NCI-H1105 (cell line): ENCODE measurements around the gene CIAO2B.
"Not testable (repeated sequence)": the region's sequence is repeated elsewhere in the genome, so short reads cannot be mapped to it uniquely, and the experiment has no call there.

ENCODE experiments used
- DNase-seq: peaks from one replicate; lab custom pipeline; 2025; lab: John Stamatoyannopoulos, UW

Gene CIAO2B

GRCh38 chr16:66934138-66934838 is at the start of gene CIAO2B:
CIAO2B (minus strand) TSS chr16:66934402; CDS start chr16:66934364, 38 bp downstream.
- DNase-seq: peak; percentile 66

GRCh38 chr16:66983033-66983432 is 48.8 kb upstream of the CIAO2B start:
- no peak for DNase-seq

- no peak for DNase-seq
These were observed 45.0 kb upstream of the CIAO2B start for GRCh38 chr16:66979011-66979717.

GRCh38 chr16:66977341-66978113 is 43.3 kb upstream of the CIAO2B start:
- DNase-seq: peak; percentile 40

- no peak for DNase-seq
These were observed 42.5 kb upstream of the CIAO2B start for GRCh38 chr16:66976746-66977145.

- DNase-seq: no peak
These were observed 41.2 kb upstream of the CIAO2B start for GRCh38 chr16:66975302-66975893.

GRCh38 chr16:66974932-66975246 is 40.7 kb upstream of the CIAO2B start:
- not testable (repeated sequence) for DNase-seq

- not testable (repeated sequence) for DNase-seq
These were observed 40.1 kb upstream of the CIAO2B start for GRCh38 chr16:66974156-66974931.

GRCh38 chr16:66973716-66974115 is 39.5 kb upstream of the CIAO2B start:
- DNase-seq: no peak

- no peak for DNase-seq
These were observed 38.8 kb upstream of the CIAO2B start for GRCh38 chr16:66972983-66973382.

- DNase-seq: no peak
These were observed 36.8 kb upstream of the CIAO2B start for GRCh38 chr16:66970775-66971720.

- no peak for DNase-seq
These were observed 34.6 kb upstream of the CIAO2B start for GRCh38 chr16:66968847-66969246.

- no peak for DNase-seq
These were observed 29.8 kb upstream of the CIAO2B start for GRCh38 chr16:66964049-66964448.

GRCh38 chr16:66961914-66962313 is 27.7 kb upstream of the CIAO2B start:
- DNase-seq: no peak

- no peak for DNase-seq
These were observed 27.0 kb upstream of the CIAO2B start, which contains the start of gene CES3 for GRCh38 chr16:66961065-66961744. CES3 (plus strand) TSS chr16:66961266; CDS start chr16:66961308, 42 bp downstream.

GRCh38 chr16:66960270-66960669 is 26.1 kb upstream of the CIAO2B start:
- DNase-seq: no peak

- no peak for DNase-seq
These were observed 25.5 kb upstream of the CIAO2B start for GRCh38 chr16:66959704-66960161.

GRCh38 chr16:66958857-66959703 is 24.9 kb upstream of the CIAO2B start:
- DNase-seq: no peak

GRCh38 chr16:66956154-66956457 is 21.9 kb upstream of the CIAO2B start:
- not testable (repeated sequence) for DNase-seq
